DOHH2 (cell line): ENCODE measurements around the gene PCSK5.
"Not testable (repeated sequence)": the region's sequence is repeated elsewhere in the genome, so short reads cannot be mapped to it uniquely, and the experiment has no call there.

Experiments used
- EZH2phosphoT487 ChIP-seq: fragments of 200-600 bp; sonication (generic); IDR thresholded peaks from 2 replicates; pipeline ENCODE4 v1.6.1; 2017; ENCODE audit warnings: borderline replicate concordance, mild to moderate bottlenecking, antibody characterized with exemption, low read length, moderate library complexity, mixed read lengths
- TF ChIP-seq, protein P1 (sequence below): fragments of 200-600 bp; sonication (generic); IDR thresholded peaks from one replicate; pipeline ENCODE4 v1.5.1; 2014; ENCODE audit warnings: antibody characterized with exemption, mild to moderate bottlenecking, low read depth, low read length; ENCODE audit not compliant: poor library complexity, severe bottlenecking

DNA sequence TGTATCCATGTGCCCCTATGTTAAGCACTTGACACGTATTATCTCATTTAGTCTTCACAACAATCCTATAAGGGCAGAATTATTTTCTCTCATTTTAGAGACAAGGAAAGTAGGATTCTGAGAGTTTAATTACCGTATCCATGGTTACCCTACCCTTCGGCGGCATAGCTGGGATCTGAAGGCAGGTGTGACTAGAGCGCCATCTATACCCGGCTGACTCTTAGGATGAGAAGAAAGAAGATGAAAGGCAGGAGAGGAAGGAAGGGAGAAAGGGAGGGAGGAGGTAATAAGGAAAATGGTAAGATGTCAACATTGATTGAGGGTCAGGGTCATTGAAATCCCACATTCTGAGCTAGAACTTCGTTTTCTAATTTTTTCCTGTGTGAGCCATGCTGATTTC lies 416.6 kb downstream of the PCSK5 start:
- TF ChIP-seq, protein P1, sequence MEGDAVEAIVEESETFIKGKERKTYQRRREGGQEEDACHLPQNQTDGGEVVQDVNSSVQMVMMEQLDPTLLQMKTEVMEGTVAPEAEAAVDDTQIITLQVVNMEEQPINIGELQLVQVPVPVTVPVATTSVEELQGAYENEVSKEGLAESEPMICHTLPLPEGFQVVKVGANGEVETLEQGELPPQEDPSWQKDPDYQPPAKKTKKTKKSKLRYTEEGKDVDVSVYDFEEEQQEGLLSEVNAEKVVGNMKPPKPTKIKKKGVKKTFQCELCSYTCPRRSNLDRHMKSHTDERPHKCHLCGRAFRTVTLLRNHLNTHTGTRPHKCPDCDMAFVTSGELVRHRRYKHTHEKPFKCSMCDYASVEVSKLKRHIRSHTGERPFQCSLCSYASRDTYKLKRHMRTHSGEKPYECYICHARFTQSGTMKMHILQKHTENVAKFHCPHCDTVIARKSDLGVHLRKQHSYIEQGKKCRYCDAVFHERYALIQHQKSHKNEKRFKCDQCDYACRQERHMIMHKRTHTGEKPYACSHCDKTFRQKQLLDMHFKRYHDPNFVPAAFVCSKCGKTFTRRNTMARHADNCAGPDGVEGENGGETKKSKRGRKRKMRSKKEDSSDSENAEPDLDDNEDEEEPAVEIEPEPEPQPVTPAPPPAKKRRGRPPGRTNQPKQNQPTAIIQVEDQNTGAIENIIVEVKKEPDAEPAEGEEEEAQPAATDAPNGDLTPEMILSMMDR = not testable (repeated sequence)
- not testable (repeated sequence) for TF ChIP-seq EZH2phosphoT487
